ENCODE results near the gene DEUP1. TPM values are rescaled to one million over a fixed set of nuclear protein-coding genes. Genes with fewer than 3 reads are reported as not detected.

DEUP1 gene
- total and polyA plus RNA-seq, 8 donors: not detected

- H3K4me3 ChIP-seq: no peak overlapping the region
- WGBS, 5 donors: 55 to 74% (median 60%) methylated on average over 1 of the region's 1 CpG
- peaks cover 0 to 8% (median 7%) of the 10 kb centered on the region in 4 donors for H3K9me3 ChIP-seq
- no peak for DNase-seq
- TF ChIP-seq POLR2A (IDR thresholded peaks at IDR 0.05) (no peak), POLR2AphosphoS5 (IDR thresholded peaks at IDR 0.05) (no peak), EP300 (IDR thresholded peaks at IDR 0.05) (no peak)
- TF ChIP-seq, protein P1, sequence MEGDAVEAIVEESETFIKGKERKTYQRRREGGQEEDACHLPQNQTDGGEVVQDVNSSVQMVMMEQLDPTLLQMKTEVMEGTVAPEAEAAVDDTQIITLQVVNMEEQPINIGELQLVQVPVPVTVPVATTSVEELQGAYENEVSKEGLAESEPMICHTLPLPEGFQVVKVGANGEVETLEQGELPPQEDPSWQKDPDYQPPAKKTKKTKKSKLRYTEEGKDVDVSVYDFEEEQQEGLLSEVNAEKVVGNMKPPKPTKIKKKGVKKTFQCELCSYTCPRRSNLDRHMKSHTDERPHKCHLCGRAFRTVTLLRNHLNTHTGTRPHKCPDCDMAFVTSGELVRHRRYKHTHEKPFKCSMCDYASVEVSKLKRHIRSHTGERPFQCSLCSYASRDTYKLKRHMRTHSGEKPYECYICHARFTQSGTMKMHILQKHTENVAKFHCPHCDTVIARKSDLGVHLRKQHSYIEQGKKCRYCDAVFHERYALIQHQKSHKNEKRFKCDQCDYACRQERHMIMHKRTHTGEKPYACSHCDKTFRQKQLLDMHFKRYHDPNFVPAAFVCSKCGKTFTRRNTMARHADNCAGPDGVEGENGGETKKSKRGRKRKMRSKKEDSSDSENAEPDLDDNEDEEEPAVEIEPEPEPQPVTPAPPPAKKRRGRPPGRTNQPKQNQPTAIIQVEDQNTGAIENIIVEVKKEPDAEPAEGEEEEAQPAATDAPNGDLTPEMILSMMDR (IDR thresholded peaks at IDR 0.05): no peak
- no peak overlapping the region for H3K27ac ChIP-seq
- no peaks in the 10 kb centered on the region for H3K27me3 ChIP-seq
- H3K36me3 ChIP-seq: no peaks in the 10 kb centered on the region
- H3K4me1 ChIP-seq: no peaks in the 10 kb centered on the region
- intact Hi-C loops (cut with DNase I; ENCODE audit: low total_unique reads): no loop called here
Observed at GRCh38 chr11:93323747-93324146, 6.8 kb upstream of the DEUP1 start.

GRCh38 chr11:93324500-93324899 lies 6.0 kb upstream of the DEUP1 start:
- Histone ChIP-seq H3K27me3 (no peaks in the 10 kb centered on the region), H3K9me3 (peaks cover 0 to 1% (median under 1%) of the 10 kb centered on the region in 4 donors), H3K27ac (no peak overlapping the region), H3K36me3 (no peaks in the 10 kb centered on the region), H3K4me1 (no peaks in the 10 kb centered on the region), H3K4me3 (no peak overlapping the region)
- TF ChIP-seq, protein P1 (IDR thresholded peaks at IDR 0.05): no peak
- no peak for TF ChIP-seq POLR2A (IDR thresholded peaks at IDR 0.05)
- TF ChIP-seq EP300 (IDR thresholded peaks at IDR 0.05): no peak
- no peak for TF ChIP-seq POLR2AphosphoS5 (IDR thresholded peaks at IDR 0.05)
- intact Hi-C loops (cut with DNase I; ENCODE audit: low total_unique reads): no loop called here
- 39 to 61% (median 55%) methylated on average over 3 of the region's 3 CpGs for WGBS, 5 donors
- DNase-seq: no peak

DNA sequence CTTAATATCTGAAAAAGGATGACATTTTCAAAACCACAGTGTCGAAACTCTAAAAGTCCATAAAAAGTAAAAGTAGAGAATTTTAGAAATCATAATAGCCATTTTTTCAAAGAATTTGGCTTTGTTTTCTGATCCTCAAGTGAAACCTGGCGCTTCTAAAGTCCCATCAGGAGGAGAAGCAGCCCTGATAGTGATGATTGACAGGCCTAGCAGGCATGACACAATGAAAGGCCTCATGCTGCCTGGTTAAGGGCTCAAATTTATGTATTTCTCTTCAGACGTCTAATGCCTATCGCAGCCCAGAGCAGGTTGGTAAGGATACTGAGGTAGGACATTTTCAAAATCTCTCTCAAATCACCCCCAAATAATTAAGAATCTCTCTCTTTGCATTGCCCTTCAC lies 3.9 kb upstream of the DEUP1 start:
- no peak for DNase-seq
- Histone ChIP-seq H3K36me3 (no peaks in the 10 kb centered on the region), H3K27me3 (peaks cover 0 to 12% (median 8%) of the 10 kb centered on the region in 3 donors), H3K4me3 (no peak overlapping the region), H3K9me3 (no peaks in the 10 kb centered on the region), H3K27ac (no peak overlapping the region), H3K4me1 (peaks cover 3 to 12% (median 8%) of the 10 kb centered on the region in 4 donors)
- TF ChIP-seq EP300 (IDR thresholded peaks at IDR 0.05) (no peak), POLR2A (IDR thresholded peaks at IDR 0.05) (no peak), POLR2AphosphoS5 (IDR thresholded peaks at IDR 0.05) (no peak)
- TF ChIP-seq, protein P1 (IDR thresholded peaks at IDR 0.05): no peak
- 90 to 97% (median 95%) methylated on average over 4 of the region's 4 CpGs for WGBS, 5 donors
- intact Hi-C loops (cut with DNase I; ENCODE audit: low total_unique reads): no loop called here

DNA sequence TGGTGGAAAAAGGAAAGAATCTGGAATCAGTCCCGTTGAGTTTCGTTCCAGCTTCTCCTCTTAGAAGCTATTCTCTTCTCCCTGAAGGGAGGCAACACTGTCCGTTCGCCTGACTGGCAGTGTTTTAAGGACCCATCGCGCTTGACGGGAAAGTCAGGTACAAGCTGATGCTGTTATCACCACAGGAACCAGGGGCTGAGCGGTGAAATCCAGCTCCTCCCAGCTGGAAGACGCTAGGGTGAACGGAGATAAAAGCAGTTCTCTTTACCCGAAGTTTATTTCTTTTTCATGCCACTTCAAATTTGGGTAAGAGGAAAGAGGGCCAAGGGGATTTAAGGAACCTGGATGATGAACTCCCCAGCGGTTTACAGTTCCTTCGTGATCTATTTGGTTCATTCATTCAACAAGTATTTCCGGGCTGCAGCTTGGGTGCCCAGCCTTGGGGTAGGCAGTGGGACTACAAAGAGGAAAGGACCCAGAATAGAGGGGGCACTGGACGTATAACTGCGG lies 551 bp upstream of the DEUP1 start:
- 5 to 10% (median 8%) methylated on average over 14 to 16 of the region's 16 CpGs for WGBS, 5 donors
- DNase-seq: peak in 1 of 2 donors; percentile 42

More for the DNA sequence above, 551 bp upstream of the DEUP1 start:
- peak overlapping the region in 1 of 5 donors; percentile 22 for H3K27ac ChIP-seq
- H3K36me3 ChIP-seq: no peaks in the 10 kb centered on the region
- TF ChIP-seq EP300 (IDR thresholded peaks at IDR 0.05) (no peak), POLR2A (IDR thresholded peaks at IDR 0.05) (no peak), POLR2AphosphoS5 (IDR thresholded peaks at IDR 0.05) (no peak)
- TF ChIP-seq, protein P1 (IDR thresholded peaks at IDR 0.05): no peak
- H3K4me1 ChIP-seq: peaks cover 3 to 12% (median 8%) of the 10 kb centered on the region in 4 donors
- intact Hi-C loops (cut with DNase I; ENCODE audit: low total_unique reads): no loop called here
- H3K9me3 ChIP-seq: no peaks in the 10 kb centered on the region
- peaks cover 0 to 12% (median 8%) of the 10 kb centered on the region in 3 donors for H3K27me3 ChIP-seq
- peak overlapping the region; percentile 48 to 54 (median 49) for H3K4me3 ChIP-seq
